ENCODE results near the gene CBFA2T2. TPM values are rescaled to one million over a fixed set of nuclear protein-coding genes. Genes with fewer than 3 reads are reported as not detected.
"Not testable (repeated sequence)": the region's sequence is repeated elsewhere in the genome, so short reads cannot be mapped to it uniquely, and the experiment has no call there.

Gene CBFA2T2
- total and polyA plus RNA-seq, 2 donors (not counting 3 experiments of a cell fraction or from before 2014, with no cell fraction given), result 10.7 to 12.1 TPM

DNA sequence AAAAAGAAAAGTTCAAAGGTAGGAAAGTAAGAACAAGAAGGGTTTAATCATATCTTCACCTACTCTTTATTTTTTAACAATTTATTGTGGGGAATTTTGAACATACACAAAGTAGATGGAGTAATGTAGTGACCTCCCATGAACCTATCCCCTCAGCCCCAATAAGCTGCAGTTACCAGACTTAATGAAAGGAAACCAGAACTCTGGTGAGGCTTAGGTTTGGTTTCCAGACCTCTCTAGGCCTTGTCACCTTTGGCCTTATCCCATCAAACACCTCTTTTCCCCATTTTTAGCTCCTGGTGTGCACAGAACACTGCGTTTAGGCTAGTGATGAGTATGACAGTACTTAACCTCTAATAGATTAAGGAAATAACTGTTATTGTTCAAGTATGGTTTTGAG lies 42.0 kb downstream of the CBFA2T2 start:
- DNase-seq (ENCODE audit: low read depth, low spot score), result no peak
- FAIRE-seq, result no peak
- ChIA-PET CTCF (interaction anchor here (0.7 to 1.7 kb wide), 4 partner anchors 9 to 23 kb away, joined by 3 read pairs; no protein-coding TSS in a partner anchor), POLR2A (no interaction called here)
- no peak overlapping the region for H2AFZ ChIP-seq (ENCODE audit: low read depth, low read length)
- no peaks in the 10 kb centered on the region for H3K79me2 ChIP-seq (ENCODE audit: control insufficient read depth, insufficient read depth, low read length)
- H3K27ac ChIP-seq (ENCODE audit: insufficient read depth, low read depth, low read length), result no peak overlapping the region
- BruUV-seq (replicated peaks), result no TSS peak
- H3K4me3 ChIP-seq (replicated peaks in 1 of 3; ENCODE audit: insufficient read depth in 1 of 3, low read depth in 1 of 3, low read length in 3 of 3), result no peak overlapping the region
- intact Hi-C loops (cut with micrococcal nuclease), result no loop called here
- no peak for TF ChIP-seq JUN (IDR thresholded peaks at IDR 0.05; ENCODE audit: borderline replicate concordance, insufficient read depth, insufficient read length, low read depth)
- no peaks in the 10 kb centered on the region for H3K9me3 ChIP-seq (replicated peaks; ENCODE audit: control insufficient read depth, insufficient read depth, low read length)
- no peaks in the 10 kb centered on the region for H3K9me1 ChIP-seq (replicated peaks; ENCODE audit: control insufficient read depth, extremely low read depth, insufficient read depth, low read length)
- H3K9ac ChIP-seq (replicated peaks; ENCODE audit: extremely low read depth, insufficient read depth, low read length), result no peak overlapping the region
- H3K4me1 ChIP-seq (ENCODE audit: control insufficient read depth, extremely low read depth, insufficient read depth, low read length), result peaks cover 5% of the 10 kb centered on the region
- no peaks in the 10 kb centered on the region for H3K36me3 ChIP-seq (ENCODE audit: control insufficient read depth in 2 of 2, extremely low read depth in 1 of 2, insufficient read depth in 2 of 2, low read length in 2 of 2)
- H3K27me3 ChIP-seq (ENCODE audit: control insufficient read depth in 2 of 2, insufficient read depth in 2 of 2, low read length in 2 of 2), result no peaks in the 10 kb centered on the region
- dilution Hi-C loops (cut with MboI; ENCODE audit: extremely low pct_ligation_motif_present, low sequenced_read_pairs), result no loop called here
- no peaks in the 10 kb centered on the region for H4K20me1 ChIP-seq (replicated peaks; ENCODE audit: control insufficient read depth, extremely low read depth, insufficient read depth, low read length)
- H3K4me2 ChIP-seq (ENCODE audit: insufficient read depth, low read length), result no peak overlapping the region

DNA sequence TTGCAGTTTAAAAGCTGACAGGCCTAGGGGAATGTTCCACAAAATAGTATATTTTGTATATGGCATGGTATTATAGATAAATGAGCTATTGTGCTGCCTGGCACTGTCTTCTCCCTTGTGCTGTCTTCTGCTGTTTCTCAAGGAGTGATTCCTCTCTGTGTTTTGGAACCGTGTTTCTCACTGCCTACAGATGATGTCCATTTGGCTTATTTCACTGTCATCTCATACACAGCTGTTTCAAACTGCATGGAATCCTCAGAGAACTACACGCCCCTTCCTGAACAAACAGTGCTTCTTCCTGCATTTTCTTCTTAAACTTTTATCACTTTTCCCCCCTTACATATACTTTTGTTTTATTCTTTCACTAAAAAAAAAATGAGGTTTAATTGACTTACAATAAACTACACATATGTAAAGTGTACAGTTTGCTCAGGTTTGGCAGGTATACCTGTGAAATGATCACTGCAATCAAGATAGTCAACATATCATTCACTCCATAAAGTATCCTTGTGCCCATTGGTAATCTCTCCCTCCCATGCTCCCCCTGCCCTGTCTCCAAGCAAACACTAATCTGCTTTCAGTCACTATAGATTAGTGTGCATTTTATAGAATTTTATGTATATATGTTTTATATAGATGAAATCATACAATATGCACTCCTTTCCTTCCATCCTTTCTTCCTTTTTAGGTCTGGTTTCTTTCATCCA lies 43.0 kb downstream of the CBFA2T2 start:
- Histone ChIP-seq H2AFZ (ENCODE audit: low read depth, low read length) (no peak overlapping the region), H3K4me3 (replicated peaks in 1 of 3; ENCODE audit: insufficient read depth in 1 of 3, low read depth in 1 of 3, low read length in 3 of 3) (no peak overlapping the region), H3K79me2 (ENCODE audit: control insufficient read depth, insufficient read depth, low read length) (no peaks in the 10 kb centered on the region), H3K36me3 (ENCODE audit: control insufficient read depth in 2 of 2, extremely low read depth in 1 of 2, insufficient read depth in 2 of 2, low read length in 2 of 2) (no peaks in the 10 kb centered on the region), H3K4me1 (ENCODE audit: control insufficient read depth, extremely low read depth, insufficient read depth, low read length) (peaks cover 5% of the 10 kb centered on the region), H3K9me1 (replicated peaks; ENCODE audit: control insufficient read depth, extremely low read depth, insufficient read depth, low read length) (no peaks in the 10 kb centered on the region), H3K9ac (replicated peaks; ENCODE audit: extremely low read depth, insufficient read depth, low read length) (no peak overlapping the region), H4K20me1 (replicated peaks; ENCODE audit: control insufficient read depth, extremely low read depth, insufficient read depth, low read length) (no peaks in the 10 kb centered on the region), H3K27ac (ENCODE audit: insufficient read depth, low read depth, low read length) (no peak overlapping the region), H3K9me3 (replicated peaks; ENCODE audit: control insufficient read depth, insufficient read depth, low read length) (no peaks in the 10 kb centered on the region), H3K27me3 (ENCODE audit: control insufficient read depth in 2 of 2, insufficient read depth in 2 of 2, low read length in 2 of 2) (no peaks in the 10 kb centered on the region), H3K4me2 (ENCODE audit: insufficient read depth, low read length) (no peak overlapping the region)
- intact Hi-C loops (cut with micrococcal nuclease), result no loop called here
- DNase-seq (ENCODE audit: low read depth, low spot score) (no peak), FAIRE-seq (no peak)
- ChIA-PET CTCF (interaction anchor here (0.7 to 1.7 kb wide), 3 partner anchors 8 to 18 kb away, joined by 3 read pairs; no protein-coding TSS in a partner anchor), POLR2A (no interaction called here)
- no TSS peak for BruUV-seq (replicated peaks)
- dilution Hi-C loops (cut with MboI; ENCODE audit: extremely low pct_ligation_motif_present, low sequenced_read_pairs), result no loop called here
- TF ChIP-seq POLR2A (IDR thresholded peaks at IDR 0.05; ENCODE audit: low read depth, low read length) (no peak), POLR2AphosphoS5 (IDR thresholded peaks at IDR 0.05; ENCODE audit: insufficient read depth, low read depth, low read length) (no peak), MAX (IDR thresholded peaks at IDR 0.05; ENCODE audit: insufficient read depth, insufficient read length) (no peak), EZH2 (IDR thresholded peaks at IDR 0.05; ENCODE audit: borderline replicate concordance, low read depth, low read length, severe bottlenecking) (no peak)

DNA sequence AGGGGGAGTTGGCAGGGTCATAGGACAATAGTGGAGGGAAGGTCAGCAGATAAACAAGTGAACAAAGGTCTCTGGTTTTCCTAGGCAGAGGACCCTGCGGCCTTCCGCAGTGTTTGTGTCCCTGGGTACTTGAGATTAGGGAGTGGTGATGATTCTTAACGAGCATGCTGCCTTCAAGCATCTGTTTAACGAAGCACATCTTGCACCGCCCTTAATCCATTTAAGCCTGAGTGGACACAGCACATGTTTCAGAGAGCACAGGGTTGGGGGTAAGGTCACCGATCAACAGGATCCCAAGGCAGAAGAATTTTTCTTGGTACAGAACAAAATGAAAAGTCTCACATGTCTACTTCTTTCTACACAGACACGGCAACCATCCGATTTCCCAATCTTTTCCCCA lies 45.8 kb downstream of the CBFA2T2 start:
- H3K36me3 ChIP-seq (ENCODE audit: control insufficient read depth in 2 of 2, extremely low read depth in 1 of 2, insufficient read depth in 2 of 2, low read length in 2 of 2); H3K4me2 ChIP-seq (ENCODE audit: insufficient read depth, low read length); CTCF ChIA-PET; H3K4me3 ChIP-seq (replicated peaks in 1 of 3; ENCODE audit: insufficient read depth in 1 of 3, low read depth in 1 of 3, low read length in 3 of 3); H3K9ac ChIP-seq (replicated peaks; ENCODE audit: extremely low read depth, insufficient read depth, low read length); intact Hi-C loops (cut with micrococcal nuclease); H4K20me1 ChIP-seq (replicated peaks; ENCODE audit: control insufficient read depth, extremely low read depth, insufficient read depth, low read length); H3K27ac ChIP-seq (ENCODE audit: insufficient read depth, low read depth, low read length); H3K27me3 ChIP-seq (ENCODE audit: control insufficient read depth in 2 of 2, insufficient read depth in 2 of 2, low read length in 2 of 2); POLR2A ChIA-PET; dilution Hi-C loops (cut with MboI; ENCODE audit: extremely low pct_ligation_motif_present, low sequenced_read_pairs); FAIRE-seq; BruUV-seq (replicated peaks); H3K9me3 ChIP-seq (replicated peaks; ENCODE audit: control insufficient read depth, insufficient read depth, low read length); H3K9me1 ChIP-seq (replicated peaks; ENCODE audit: control insufficient read depth, extremely low read depth, insufficient read depth, low read length); DNase-seq (ENCODE audit: low read depth, low spot score); H2AFZ ChIP-seq (ENCODE audit: low read depth, low read length); H3K79me2 ChIP-seq (ENCODE audit: control insufficient read depth, insufficient read depth, low read length): not testable (repeated sequence)
- peaks cover 25% of the 10 kb centered on the region for H3K4me1 ChIP-seq (ENCODE audit: control insufficient read depth, extremely low read depth, insufficient read depth, low read length)
